Endometrial microvascular endothelial cells (primary cell): ENCODE measurements around the gene ZCCHC2. TPM values are rescaled to one million over a fixed set of nuclear protein-coding genes. Genes with fewer than 3 reads are reported as not detected.

ENCODE experiments used
- in situ Hi-C: cut with HindIII; loops from 2 replicates; pipeline ENCODE4 v1.10.0; 2017; ENCODE audit warnings: low sequenced_read_pairs, low pct_unique_long_range_greater_than_20kb; ENCODE audit errors: inconsistent ontology term
- total RNA-seq: library from RNA; depleted of rRNA; stranded (reverse); fragments of >200 nt; gene quantifications from one replicate; pipeline ENCODE4 v1.2.3, GENCODE V29; 2015; ENCODE audit errors: inconsistent ontology term

The ZCCHC2 gene
- total RNA-seq, 1 donor from 2014 or later = 18.7 TPM

DNA sequence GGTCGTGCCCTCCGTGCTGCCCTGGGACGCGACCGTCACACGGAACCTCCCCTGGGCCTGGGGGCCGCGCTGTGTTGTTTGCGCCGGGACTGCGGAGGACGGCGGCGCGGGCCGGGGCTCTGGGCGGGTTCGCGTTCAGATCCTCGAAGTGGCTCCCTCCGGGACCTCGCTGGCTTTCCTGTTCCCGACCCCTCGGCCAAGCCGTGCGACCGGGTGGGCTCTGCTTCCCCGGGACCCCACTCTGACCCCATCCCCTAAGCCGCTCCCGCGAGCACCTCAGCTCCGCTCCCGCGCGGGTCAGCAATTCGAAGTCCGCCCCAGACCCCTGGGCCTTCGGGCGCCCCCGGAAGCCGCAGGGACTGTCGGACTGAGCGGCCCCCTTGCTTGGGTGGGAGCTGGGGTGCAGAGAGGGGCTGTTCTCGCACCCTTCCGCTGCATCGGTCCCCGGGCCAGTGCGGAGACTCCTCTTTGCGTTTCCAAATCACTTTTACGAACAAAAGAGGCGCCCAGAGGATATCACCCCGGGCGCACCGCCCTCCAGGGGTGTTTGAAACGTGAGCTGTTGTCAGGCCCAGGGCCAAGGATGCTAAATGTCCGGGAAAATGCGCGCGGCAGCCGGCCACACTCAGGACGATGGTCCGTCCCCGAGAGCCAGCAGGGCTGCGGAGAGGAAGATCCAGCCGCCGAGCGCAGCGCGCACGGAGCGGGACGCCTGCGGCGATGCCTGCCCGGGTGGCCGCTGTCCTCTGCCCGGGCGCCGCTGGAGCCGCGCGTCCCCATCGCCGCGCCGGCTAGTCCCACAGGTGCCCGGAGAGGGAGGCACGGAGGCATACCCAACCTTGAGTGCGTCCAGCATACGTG lies 73.5 kb downstream of the ZCCHC2 start:
- in situ Hi-C loops = no loop called here

DNA sequence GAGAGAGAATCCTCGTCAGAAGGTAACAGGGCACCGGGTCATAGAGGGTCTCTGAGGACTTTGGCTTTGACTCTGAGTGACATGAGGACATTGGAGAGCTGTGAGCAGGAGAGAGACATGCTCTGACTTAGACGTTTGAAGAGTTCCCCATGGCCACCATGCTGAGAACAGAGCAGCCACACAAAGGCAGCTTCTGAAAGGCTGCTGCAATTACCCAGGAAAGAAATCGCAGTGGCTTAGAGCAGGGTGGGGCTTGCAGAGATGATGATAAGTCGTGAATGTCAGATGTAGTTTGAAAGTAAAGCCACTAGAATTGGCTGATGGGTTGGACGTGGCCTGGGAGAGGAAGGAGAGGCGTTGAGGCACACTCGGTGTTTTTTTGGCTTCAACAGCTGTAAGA lies 79.0 kb downstream of the ZCCHC2 start:
- in situ Hi-C loops = no loop called here

DNA sequence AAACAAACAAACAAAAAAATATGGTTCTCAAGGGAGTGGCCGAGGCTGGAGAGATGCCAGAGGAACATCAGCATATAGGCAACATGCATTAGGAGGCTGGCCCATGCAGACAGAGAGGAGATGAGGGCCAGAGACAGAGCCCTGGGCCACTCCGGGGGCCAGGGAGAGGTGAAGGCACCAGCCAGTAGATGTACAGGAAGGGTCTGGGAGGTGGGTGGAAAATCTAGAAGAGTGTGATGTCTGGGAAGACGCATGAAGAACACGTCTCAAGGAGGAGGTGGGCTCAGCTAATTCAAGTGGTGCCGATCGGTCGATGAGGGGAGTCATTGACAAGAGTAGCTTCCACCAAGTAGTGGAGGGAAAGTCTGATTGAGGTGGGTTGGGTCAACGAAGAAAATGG lies 79.9 kb downstream of the ZCCHC2 start:
- in situ Hi-C loops = no loop called here

DNA sequence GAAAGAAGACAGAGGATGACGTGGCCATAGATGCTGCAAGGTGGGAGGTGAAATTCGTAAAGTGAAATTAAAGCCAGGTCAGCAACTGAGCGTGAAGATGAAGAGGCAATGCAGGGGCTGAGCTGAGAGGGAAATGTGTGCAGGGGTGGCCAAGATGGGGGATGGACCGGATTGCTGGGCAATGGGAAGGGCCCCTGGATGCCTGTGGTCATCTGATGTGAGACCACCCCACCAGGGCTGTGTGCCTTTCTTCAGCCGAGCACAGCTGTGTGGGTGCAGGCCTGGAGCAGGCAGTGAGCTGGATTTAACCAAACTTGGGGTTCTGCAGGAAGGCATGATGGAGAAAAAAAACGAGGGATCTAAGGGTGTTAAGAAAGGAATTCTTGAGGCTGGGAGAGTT lies 80.4 kb downstream of the ZCCHC2 start:
- in situ Hi-C loops = no loop called here

DNA sequence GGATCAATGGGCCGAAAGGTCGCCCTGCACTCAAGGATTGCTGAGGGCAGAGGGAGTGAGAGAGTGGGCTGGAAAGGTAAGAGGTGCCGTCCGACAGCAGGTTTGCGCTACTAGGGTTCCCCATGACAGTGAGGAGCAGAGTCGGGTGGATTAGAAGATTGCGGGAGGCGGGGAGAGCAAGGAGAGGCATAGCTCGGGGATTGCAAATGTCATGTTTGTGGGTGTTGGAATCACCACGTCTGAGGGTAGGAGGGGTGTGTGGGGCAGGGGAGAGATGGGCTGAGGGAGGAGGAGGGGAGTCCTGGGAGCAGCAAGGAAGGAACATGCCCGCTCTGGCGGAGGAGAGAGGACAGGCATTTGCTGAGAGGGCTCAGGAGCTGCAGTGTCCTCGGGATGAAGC lies 81.2 kb downstream of the ZCCHC2 start:
- in situ Hi-C loops = no loop called here

DNA sequence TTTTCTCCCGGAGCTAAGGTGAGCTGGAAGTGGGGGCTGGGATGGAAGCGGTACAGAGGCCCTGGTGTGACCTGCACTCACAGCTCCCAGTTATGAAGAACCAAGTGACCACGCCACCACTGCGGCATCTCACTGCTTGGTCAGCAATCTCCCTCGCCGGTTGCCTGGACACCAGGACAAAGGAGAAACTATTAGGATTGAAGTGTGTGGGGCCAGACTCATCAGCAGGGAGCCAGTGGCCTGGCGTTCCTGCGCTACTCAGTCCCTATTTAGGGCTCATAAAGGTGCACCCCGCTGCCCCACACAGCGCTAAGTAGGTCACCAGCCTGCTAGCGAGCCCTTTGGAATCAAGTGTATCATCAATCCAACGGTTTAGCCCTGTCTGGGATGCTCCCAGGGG lies 82.9 kb downstream of the ZCCHC2 start:
- in situ Hi-C loops = no loop called here

DNA sequence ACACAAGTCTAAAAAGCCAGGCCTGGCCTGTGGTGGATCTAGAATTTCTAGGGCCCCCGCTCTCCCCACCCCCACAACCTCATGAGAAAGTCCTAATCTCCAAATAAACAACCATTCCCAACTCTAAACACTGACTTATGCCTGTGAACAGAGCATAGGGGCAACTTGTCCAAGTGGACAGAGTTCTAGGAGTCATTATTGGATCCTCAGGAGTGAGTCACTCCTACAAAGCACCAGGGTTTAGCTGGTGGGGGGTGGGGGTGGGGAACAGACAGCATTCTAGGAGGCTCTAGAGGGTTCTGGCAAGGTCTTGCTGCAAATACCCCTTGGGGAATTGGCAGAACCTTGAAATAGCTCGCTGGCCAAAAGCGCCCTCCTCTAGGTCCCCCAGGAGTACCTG lies 83.3 kb downstream of the ZCCHC2 start:
- in situ Hi-C loops = no loop called here

DNA sequence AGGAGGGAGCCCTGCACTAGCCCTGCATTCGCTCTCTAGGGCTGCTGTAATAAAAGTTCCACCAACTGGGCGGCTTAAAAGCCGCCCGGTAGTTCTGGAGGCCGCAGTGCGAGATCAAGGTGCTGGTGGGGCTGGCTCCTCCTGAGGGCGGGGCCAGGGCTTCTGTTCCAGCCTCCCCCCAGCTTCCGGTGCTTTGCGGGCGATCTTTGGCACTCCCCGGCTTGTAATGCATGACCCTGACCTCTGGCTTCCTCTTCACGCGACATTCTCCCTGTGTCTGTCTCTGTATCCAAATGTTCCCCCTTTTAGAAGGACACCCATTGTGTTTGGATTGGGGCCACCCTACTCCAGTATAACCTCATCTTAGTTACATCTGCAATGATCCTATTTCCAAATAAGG lies 84.5 kb downstream of the ZCCHC2 start:
- in situ Hi-C loops = no loop called here

DNA sequence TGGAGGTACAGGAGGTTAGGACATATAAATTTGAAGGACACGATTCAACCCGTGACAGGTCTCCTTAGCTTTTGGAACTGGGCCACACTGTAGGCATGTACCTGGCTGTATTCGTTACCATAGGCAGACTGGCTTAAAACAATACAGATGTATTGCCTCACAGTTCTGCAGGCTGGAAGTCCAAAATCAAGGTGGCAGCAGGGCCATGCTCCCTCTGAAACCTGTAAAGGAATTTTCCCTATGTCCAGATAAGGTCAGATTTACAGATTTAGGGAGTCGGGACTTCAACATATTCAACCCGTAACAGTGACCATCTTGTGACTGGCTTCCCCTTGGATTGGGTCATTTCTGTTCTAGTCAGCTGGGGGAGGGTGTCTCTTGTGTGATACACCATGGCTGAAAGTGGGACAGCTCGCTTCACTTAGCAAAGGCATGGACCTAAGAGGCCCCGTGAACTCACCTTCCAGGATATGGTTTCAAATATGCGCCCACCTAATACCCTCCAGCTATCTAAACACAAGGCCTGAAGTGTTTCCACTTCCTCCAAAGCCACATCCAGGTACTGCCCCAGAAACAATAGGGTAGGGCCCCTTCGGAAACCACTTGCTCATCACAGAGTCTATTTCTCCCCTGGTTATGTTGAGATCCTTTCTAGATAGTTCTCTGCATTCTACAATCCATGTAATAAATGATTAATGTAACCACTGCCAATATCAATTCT lies 85.0 kb downstream of the ZCCHC2 start:
- in situ Hi-C loops = no loop called here

DNA sequence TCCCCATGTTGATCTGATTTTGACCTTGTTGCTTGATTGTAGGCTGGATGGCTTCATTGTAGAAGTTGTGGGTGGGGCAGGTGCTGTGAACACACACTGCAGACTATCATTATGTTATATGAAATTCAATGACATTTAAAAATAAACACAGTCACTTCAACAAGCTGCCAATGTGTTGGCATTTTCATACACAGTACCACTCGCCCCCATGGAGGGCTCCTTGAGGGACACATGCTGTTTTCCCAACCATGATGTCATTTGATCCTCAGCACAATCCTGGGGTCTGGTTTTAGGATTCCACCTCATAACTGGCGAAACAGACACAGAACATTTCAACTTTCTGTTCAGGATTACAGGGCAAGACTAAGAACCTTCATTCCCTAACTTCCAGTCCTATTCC lies 86.9 kb downstream of the ZCCHC2 start:
- in situ Hi-C loops = no loop called here

DNA sequence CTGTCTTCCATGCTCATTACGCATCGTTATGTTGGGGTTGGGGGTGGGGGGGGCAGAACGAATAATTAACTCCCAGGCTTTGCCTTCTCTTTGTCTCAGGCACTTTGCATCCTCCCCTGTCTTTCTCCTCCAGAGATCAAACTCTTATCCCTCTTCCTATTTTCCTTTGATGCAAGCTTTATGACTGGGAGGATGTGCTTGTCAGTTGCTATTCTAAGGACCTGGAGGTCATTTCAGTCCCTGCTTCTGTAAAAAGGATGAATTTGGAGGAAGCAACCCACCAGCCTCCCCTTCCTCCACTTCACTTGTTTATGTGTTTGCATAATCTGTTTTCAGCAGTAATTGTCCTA lies 87.5 kb downstream of the ZCCHC2 start:
- in situ Hi-C loops = no loop called here

DNA sequence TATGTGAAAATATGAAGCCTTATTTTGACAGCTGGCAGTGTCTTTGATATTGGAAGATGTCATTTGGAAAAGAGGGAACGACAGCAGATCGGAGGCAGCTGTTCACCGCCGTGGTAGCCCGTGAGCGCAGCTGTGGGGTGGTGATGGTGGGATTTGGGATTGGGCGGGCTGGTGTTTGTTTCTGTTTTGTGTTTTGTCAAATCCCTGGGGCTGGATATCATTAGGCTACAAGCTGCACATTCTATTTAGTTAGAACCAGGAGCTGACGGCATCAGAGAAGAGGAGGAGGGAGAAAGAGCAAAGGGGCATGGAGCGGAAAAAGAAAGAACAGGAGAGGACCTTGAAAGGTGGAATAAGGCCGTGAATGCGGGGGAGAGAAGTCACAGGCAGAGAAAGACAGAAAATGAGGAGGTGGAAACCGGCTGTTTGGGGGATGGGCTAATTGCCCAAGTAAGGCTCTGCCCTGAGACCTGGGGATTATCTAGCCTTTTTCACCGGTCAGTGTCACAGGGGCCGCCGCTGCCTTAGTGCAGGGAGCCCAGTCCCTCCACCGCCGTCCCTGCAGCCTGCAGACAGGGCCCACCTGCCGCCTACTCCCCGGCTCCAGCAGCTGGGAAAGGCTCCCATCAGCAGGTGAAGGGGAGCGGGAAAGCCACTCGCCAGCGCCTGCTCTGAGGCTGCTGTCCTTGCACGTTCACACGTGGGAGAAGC lies 88.0 kb downstream of the ZCCHC2 start:
- in situ Hi-C loops = no loop called here

DNA sequence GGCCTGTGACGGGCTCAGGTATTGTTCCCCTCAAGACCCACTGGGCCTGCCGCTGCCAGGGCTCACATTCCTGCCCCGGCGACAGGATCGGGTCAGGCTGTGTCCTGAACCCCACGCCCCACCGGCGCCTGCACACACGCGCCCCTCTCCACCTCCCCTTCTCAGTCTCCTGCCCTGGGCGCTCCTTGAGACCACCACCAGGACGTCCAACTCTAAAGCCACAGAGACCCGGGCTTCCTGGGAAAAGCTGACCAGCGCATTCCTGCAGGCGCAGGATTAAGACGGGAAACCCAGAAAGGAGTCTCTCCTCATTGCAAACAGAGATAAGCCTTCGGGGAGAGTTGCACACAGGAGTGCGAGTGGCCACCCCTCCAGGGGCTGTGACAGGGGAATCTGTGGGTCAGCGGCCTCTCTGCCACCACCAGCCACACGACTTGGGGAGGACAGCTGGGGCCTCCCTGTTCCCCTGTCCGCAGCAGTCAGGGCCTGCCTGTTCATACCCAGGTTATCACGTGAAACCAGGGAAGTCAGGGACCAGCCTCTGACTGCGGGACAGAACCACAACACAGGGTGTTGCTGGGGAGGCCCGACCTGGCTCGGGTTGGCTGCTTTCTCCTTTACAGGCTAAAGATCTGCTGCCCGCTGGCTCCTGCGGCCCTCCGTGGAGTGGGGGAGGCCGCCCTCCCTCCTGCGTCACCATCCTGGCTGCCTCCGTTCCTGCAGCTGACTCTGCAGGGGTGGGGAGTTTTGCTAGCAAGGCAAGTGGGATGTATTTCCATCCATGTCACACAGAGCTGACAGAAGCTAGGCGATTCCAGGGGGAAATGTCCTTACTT lies 88.8 kb downstream of the ZCCHC2 start:
- in situ Hi-C loops = no loop called here

DNA sequence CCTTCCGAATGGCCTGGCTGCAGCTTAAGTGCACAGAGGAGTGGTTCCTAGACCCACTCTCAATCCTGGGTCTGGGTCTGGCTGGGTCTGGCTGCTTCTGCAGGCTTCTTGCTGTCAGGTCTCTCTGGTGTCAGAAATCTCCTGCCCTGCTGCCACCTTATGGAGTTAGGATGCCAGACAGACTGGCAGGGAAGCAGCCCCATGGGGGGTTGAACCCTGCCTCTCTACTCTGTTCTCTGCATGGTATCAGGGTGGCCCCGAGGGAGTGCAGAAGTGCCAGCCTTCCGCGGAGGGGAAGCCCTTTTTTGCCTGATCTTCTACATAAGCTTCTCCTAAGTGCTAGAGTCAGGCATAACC lies 89.4 kb downstream of the ZCCHC2 start:
- in situ Hi-C loops = no loop called here

DNA sequence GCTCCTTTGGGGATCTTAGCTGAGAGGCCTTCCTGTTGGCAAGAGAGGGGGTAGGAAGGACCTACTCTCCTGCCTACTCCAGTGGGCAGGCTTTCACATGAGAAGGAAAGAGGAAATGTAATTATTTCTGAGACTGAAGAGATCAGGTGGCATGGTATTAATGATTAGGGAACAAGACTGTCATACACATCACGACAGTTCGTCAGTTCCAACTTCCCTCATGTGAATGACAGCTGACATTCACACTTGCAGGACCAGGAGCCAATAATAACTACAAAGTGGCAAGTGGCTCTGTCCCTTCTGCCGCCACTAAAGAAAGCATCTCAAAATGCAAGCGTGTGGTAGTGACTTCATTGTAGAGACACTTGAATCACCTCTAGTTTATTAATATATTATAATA lies 90.0 kb downstream of the ZCCHC2 start:
- in situ Hi-C loops = no loop called here

DNA sequence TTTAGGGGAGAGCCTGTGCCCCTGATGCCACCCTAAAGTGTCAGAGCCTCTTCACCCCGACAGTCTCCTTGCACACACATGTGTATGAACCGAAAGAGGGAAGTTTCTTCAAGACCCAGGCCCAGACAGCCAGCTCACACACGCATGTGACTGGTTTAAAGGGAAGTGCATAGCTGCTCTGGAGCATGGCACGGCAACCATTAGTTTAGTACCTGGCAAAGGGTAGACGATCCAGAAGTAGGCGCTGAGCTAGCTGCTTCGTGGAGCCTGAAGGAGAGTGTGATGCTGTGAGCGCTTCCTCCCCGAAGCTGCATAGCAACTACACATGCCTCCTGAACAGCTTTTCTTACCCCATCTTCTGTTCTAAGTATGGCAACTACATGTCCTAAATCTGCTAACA lies 91.7 kb downstream of the ZCCHC2 start:
- in situ Hi-C loops = no loop called here

DNA sequence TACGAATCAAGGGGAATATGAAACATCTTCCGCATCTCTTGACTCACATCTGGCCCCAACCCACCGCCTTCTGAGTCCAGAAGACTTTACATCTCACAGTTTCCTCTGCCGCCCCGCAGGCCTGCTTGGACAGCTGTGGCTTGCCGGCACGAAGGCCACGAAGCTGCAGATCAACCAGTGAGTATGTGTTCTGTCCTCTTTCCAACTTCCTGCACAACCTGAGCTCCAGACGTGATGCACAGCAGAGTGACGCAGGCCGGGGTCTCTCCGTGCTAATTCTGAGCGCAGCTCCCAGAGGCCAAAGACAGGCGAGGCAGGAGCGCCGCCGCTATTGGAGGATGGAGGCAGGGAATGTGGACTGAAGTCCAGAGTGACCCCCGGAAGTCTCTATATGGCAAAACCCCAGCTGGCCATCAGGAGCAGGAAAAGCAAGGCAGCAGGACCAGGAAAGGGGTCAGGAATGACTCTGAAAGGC lies 93.5 kb downstream of the ZCCHC2 start:
- in situ Hi-C loops = no loop called here

DNA sequence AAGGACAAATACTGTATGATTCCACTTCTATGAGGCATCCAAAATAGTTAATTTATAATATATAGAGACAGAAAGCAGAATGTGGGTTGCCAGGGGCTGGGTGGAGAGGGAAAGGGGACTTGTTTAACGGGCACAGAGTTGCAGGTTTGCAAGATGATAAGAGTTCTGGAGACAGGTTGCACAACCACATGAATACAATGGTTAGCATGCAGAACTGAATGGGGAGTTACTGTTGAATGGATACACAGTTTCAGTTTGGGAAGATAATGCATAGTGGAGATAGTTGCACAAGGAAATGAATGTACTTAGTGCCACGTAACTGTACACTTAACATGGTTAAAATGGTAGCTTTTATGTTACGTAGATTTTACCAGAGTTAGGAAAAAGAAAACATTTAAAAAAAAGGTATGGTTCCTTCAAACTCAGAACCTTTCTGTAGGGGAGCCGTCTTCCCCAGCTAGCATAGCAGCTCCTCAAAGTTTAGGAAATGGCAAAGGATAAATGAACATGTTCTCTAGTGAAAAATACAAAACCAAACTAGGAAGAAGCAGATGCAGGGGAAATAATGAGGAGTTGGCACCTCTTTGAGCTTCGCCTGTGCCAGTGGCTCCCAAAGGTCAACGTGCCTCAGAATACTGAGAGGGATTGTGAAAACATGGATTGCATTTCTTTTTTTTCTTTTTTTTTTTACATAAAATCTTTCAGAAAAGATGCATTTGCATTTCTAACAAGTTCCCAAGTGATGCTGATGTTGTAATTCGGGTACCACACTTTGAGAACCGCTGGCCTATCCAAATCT lies 95.2 kb downstream of the ZCCHC2 start:
- in situ Hi-C loops = no loop called here
